GM19351 (cell line): ENCODE measurements around the gene MKNK2.

Experiments used
- ATAC-seq: cut with Tn5 transposase; IDR thresholded peaks from one replicate; pipeline ENCODE4 v1.9.1; 2021; ENCODE audit warnings: mild to moderate bottlenecking, moderate library complexity; ENCODE audit not compliant: unreplicated experiment

Gene MKNK2

GRCh38 chr19:2080336-2080988, 29.4 kb upstream of the MKNK2 start:
- ATAC-seq = no peak

GRCh38 chr19:2079865-2080301, 28.8 kb upstream of the MKNK2 start:
- ATAC-seq = no peak

GRCh38 chr19:2079076-2079864, 28.2 kb upstream of the MKNK2 start:
- ATAC-seq = no peak

- no peak for ATAC-seq
These were observed 27.0 kb upstream of the MKNK2 start for GRCh38 chr19:2077833-2078619.

GRCh38 chr19:2077398-2077797, 26.4 kb upstream of the MKNK2 start:
- ATAC-seq = no peak

- ATAC-seq = no peak
These were observed 25.5 kb upstream of the MKNK2 start for GRCh38 chr19:2076526-2076944.

- ATAC-seq = no peak
These were observed 21.9 kb upstream of the MKNK2 start for GRCh38 chr19:2072757-2073551.

GRCh38 chr19:2070986-2071673, 20.1 kb upstream of the MKNK2 start:
- ATAC-seq = no peak

- no peak for ATAC-seq
These were observed 19.4 kb upstream of the MKNK2 start for GRCh38 chr19:2070436-2070827.

- no peak for ATAC-seq
These were observed 13.9 kb upstream of the MKNK2 start for GRCh38 chr19:2064788-2065524.

- ATAC-seq = no peak
These were observed 13.3 kb upstream of the MKNK2 start for GRCh38 chr19:2064395-2064787.

GRCh38 chr19:2063824-2064223, 12.8 kb upstream of the MKNK2 start:
- ATAC-seq = no peak

- no peak for ATAC-seq
These were observed 11.7 kb upstream of the MKNK2 start for GRCh38 chr19:2062770-2063169.

GRCh38 chr19:2062389-2062729, 11.3 kb upstream of the MKNK2 start:
- ATAC-seq = no peak

GRCh38 chr19:2061495-2062388, 10.7 kb upstream of the MKNK2 start:
- ATAC-seq = peak; percentile 86

GRCh38 chr19:2060884-2061494, 9.9 kb upstream of the MKNK2 start:
- ATAC-seq = peak; percentile 15

GRCh38 chr19:2059422-2060201, 8.6 kb upstream of the MKNK2 start:
- no peak for ATAC-seq
